ENCODE data around the gene KLK15. TPM values are rescaled to one million over a fixed set of nuclear protein-coding genes. Genes with fewer than 3 reads are reported as not detected.

The KLK15 gene
- polyA plus RNA-seq, 1 donor from 2014 or later = not detected

DNA sequence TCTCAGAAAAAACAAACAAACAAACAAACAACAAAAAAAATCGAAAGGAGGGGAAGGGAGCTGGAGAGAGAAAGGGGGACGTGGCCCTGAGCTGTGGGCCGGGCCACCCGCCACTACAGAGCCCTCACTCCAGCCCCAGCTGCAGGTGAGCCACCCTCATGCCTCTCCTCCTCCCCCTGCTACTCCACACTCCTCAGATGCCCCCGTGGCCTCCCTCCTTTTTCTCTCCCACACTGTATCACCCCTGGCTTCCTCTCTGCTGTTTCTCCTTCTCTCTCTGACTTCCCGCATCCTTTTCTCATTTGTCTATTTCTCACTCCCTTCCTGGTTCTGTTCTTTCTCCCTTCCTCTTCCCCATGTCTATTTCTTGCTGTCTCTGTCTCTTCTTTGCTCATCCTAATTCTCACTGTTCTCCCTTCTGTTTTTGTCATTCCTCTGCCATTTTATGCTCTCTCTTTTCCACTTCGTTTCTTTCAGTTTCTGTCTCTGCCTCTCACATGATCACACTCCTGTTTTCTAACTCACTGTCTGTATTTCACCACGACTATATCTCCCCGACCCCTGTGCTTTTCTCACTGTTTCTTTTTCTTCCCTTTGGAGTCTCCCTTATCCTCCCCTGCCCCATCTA is 42.5 kb upstream of the KLK15 start:
- Histone ChIP-seq H3F3A (ENCODE audit: insufficient read depth, low read length, poor library complexity, severe bottlenecking) (no peaks in the 10 kb centered on the region), H4K20me1 (ENCODE audit: insufficient read depth) (no peaks in the 10 kb centered on the region), H3K9me3 (ENCODE audit: low read length) (no peaks in the 10 kb centered on the region), H3K79me2 (replicated peaks; ENCODE audit: insufficient read depth, low read length) (no peaks in the 10 kb centered on the region), H3K4me2 (ENCODE audit: low read length) (no peak overlapping the region), H3K4me3 (ENCODE audit: low read length) (no peak overlapping the region), H3K27ac (ENCODE audit: low read length) (no peak overlapping the region), H3K36me3 (ENCODE audit: insufficient read depth, low read length) (no peaks in the 10 kb centered on the region), H3K9ac (ENCODE audit: low read length) (no peak overlapping the region), H3K9me2 (ENCODE audit: insufficient read depth, low read length) (no peaks in the 10 kb centered on the region), H2AFZ (ENCODE audit: low read depth, low read length) (no peak overlapping the region), H3K27me3 (ENCODE audit: insufficient read depth, low read depth, low read length) (no peaks in the 10 kb centered on the region)
- no peak for TF ChIP-seq POLR2AphosphoS5 (IDR thresholded peaks at IDR 0.05)
- TF ChIP-seq, protein P1, sequence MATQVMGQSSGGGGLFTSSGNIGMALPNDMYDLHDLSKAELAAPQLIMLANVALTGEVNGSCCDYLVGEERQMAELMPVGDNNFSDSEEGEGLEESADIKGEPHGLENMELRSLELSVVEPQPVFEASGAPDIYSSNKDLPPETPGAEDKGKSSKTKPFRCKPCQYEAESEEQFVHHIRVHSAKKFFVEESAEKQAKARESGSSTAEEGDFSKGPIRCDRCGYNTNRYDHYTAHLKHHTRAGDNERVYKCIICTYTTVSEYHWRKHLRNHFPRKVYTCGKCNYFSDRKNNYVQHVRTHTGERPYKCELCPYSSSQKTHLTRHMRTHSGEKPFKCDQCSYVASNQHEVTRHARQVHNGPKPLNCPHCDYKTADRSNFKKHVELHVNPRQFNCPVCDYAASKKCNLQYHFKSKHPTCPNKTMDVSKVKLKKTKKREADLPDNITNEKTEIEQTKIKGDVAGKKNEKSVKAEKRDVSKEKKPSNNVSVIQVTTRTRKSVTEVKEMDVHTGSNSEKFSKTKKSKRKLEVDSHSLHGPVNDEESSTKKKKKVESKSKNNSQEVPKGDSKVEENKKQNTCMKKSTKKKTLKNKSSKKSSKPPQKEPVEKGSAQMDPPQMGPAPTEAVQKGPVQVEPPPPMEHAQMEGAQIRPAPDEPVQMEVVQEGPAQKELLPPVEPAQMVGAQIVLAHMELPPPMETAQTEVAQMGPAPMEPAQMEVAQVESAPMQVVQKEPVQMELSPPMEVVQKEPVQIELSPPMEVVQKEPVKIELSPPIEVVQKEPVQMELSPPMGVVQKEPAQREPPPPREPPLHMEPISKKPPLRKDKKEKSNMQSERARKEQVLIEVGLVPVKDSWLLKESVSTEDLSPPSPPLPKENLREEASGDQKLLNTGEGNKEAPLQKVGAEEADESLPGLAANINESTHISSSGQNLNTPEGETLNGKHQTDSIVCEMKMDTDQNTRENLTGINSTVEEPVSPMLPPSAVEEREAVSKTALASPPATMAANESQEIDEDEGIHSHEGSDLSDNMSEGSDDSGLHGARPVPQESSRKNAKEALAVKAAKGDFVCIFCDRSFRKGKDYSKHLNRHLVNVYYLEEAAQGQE (IDR thresholded peaks at IDR 0.05; ENCODE audit: borderline replicate concordance) = no peak
- no peak for TF ChIP-seq TAF1 (IDR thresholded peaks at IDR 0.05; ENCODE audit: low read depth)
- TF ChIP-seq MXI1 (conservative IDR thresholded peaks at IDR 0.05; ENCODE audit: poor library complexity, severe bottlenecking) = no peak
- no peak for TF ChIP-seq EP300 (conservative IDR thresholded peaks at IDR 0.05; ENCODE audit: poor library complexity, severe bottlenecking)
- no peak for TF ChIP-seq SMC3 (conservative IDR thresholded peaks at IDR 0.05; ENCODE audit: poor library complexity)
- TF ChIP-seq, protein P2, sequence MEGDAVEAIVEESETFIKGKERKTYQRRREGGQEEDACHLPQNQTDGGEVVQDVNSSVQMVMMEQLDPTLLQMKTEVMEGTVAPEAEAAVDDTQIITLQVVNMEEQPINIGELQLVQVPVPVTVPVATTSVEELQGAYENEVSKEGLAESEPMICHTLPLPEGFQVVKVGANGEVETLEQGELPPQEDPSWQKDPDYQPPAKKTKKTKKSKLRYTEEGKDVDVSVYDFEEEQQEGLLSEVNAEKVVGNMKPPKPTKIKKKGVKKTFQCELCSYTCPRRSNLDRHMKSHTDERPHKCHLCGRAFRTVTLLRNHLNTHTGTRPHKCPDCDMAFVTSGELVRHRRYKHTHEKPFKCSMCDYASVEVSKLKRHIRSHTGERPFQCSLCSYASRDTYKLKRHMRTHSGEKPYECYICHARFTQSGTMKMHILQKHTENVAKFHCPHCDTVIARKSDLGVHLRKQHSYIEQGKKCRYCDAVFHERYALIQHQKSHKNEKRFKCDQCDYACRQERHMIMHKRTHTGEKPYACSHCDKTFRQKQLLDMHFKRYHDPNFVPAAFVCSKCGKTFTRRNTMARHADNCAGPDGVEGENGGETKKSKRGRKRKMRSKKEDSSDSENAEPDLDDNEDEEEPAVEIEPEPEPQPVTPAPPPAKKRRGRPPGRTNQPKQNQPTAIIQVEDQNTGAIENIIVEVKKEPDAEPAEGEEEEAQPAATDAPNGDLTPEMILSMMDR (IDR thresholded peaks at IDR 0.05; ENCODE audit: poor library complexity, severe bottlenecking) = no peak
- no peak for TF ChIP-seq EZH2 (IDR thresholded peaks at IDR 0.05; ENCODE audit: borderline replicate concordance, insufficient read depth, low read length, poor library complexity, severe bottlenecking)
- TF ChIP-seq RAD21 (conservative IDR thresholded peaks at IDR 0.05) = no peak

DNA sequence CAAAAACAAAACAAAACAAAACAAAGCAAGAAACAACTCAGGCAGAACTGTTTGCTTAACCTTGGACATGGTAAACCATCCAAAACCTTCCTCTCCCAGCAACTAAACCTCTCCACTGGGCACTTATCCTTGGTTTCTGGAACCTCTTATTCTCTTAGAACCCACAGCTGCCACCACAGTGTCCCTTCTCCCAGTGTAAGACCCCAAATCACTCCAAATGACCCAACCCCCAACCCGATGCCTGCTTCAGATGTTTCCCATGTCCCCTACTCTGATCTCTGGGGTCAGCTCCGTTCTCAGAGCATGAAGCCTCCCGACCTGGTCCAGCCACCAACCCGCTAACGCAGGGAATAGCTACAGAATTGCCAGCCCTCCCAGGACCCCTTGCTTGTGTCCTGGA is 40.8 kb upstream of the KLK15 start:
- H3K27me3 ChIP-seq (ENCODE audit: insufficient read depth, low read depth, low read length) = no peaks in the 10 kb centered on the region
- no peak overlapping the region for H3K4me2 ChIP-seq (ENCODE audit: low read length)

More for the DNA sequence above, 40.8 kb upstream of the KLK15 start:
- no peak for TF ChIP-seq MXI1 (conservative IDR thresholded peaks at IDR 0.05; ENCODE audit: poor library complexity, severe bottlenecking)
- no peak for TF ChIP-seq TAF1 (IDR thresholded peaks at IDR 0.05; ENCODE audit: low read depth)
- TF ChIP-seq EZH2 (IDR thresholded peaks at IDR 0.05; ENCODE audit: borderline replicate concordance, insufficient read depth, low read length, poor library complexity, severe bottlenecking) = no peak
- TF ChIP-seq RAD21 (conservative IDR thresholded peaks at IDR 0.05) = no peak
- TF ChIP-seq SMC3 (conservative IDR thresholded peaks at IDR 0.05; ENCODE audit: poor library complexity) = no peak
- H3K79me2 ChIP-seq (replicated peaks; ENCODE audit: insufficient read depth, low read length) = no peaks in the 10 kb centered on the region
- H2AFZ ChIP-seq (ENCODE audit: low read depth, low read length) = no peak overlapping the region
- no peaks in the 10 kb centered on the region for H3K9me2 ChIP-seq (ENCODE audit: insufficient read depth, low read length)
- no peaks in the 10 kb centered on the region for H3F3A ChIP-seq (ENCODE audit: insufficient read depth, low read length, poor library complexity, severe bottlenecking)
- H3K9me3 ChIP-seq (ENCODE audit: low read length) = no peaks in the 10 kb centered on the region
- H3K27ac ChIP-seq (ENCODE audit: low read length) = no peak overlapping the region
- no peak overlapping the region for H3K9ac ChIP-seq (ENCODE audit: low read length)
- no peak overlapping the region for H3K4me3 ChIP-seq (ENCODE audit: low read length)
- no peaks in the 10 kb centered on the region for H3K36me3 ChIP-seq (ENCODE audit: insufficient read depth, low read length)
- H4K20me1 ChIP-seq (ENCODE audit: insufficient read depth) = no peaks in the 10 kb centered on the region

Data from neural cell (in vitro differentiated cells).